Endothelial cell of umbilical vein (primary cell): ENCODE measurements around the gene B3GALT5. TPM values are rescaled to one million over a fixed set of nuclear protein-coding genes. Genes with fewer than 3 reads are reported as not detected.

Experiments used
- BruUV-seq: library from RNA; stranded (reverse); fragments of 400-500 nt; replicated peaks from 2 replicates; lab custom pipeline; 2021; lab: Mats Ljungman, UMichigan
- CTCF ChIA-PET: fragments of 300-600, 350-600 bp; sonication (Branson Sonifier 250); formaldehyde crosslinking; loops from one replicate; lab custom pipeline; 2021; ENCODE audit warnings: antibody characterized with exemption, inconsistent platforms; lab: Charles Lee
- POLR2A ChIA-PET: fragments of 300-600, 350-600 bp; sonication (Branson Sonifier 250); formaldehyde crosslinking; loops from one replicate; lab custom pipeline; 2021; ENCODE audit warnings: antibody characterized with exemption, inconsistent platforms; lab: Charles Lee
- DNase-seq: peaks from one replicate; pipeline ENCODE4 v3.0.0-alpha.2; 2011; ENCODE audit warnings: low read depth, low spot score
- FAIRE-seq: peaks from 2 replicates; lab custom pipeline; 2011; peaks lifted over from hg19 to GRCh38; lab: Jason Lieb, UNC
- H2AFZ ChIP-seq: 2 replicates; pipeline ENCODE4 v1.6.0; 2012; ENCODE audit warnings: low read depth, low read length, control low read depth, inconsistent platforms
- H3K27ac ChIP-seq: 2 replicates; pipeline ENCODE4 v1.5.1; 2011; ENCODE audit warnings: low read depth, mild to moderate bottlenecking, control low read depth, low read length, moderate library complexity; ENCODE audit not compliant: insufficient read depth
- H3K27me3 ChIP-seq, 2 experiments: 2 replicates each; pipeline versions ENCODE4 v1.6.0 to v1.6.1; 2011; ENCODE audit warnings: low read length in 2 of 2, mixed read lengths in 1 of 2; ENCODE audit not compliant: control insufficient read depth in 2 of 2, insufficient read depth in 2 of 2
- H3K36me3 ChIP-seq, 2 experiments: 2 replicates in 1 of 2; 3 replicates in 1 of 2; pipeline ENCODE4 v1.5.1; 2011; ENCODE audit warnings: low read length in 2 of 2, mild to moderate bottlenecking in 1 of 2, moderate library complexity in 1 of 2; ENCODE audit not compliant: control insufficient read depth in 2 of 2, insufficient read depth in 2 of 2; ENCODE audit errors: extremely low read depth in 1 of 2
- H3K4me1 ChIP-seq: 3 replicates; pipeline ENCODE4 v1.5.1; 2011; ENCODE audit warnings: mild to moderate bottlenecking, low read length; ENCODE audit not compliant: control insufficient read depth, insufficient read depth; ENCODE audit errors: extremely low read depth
- H3K4me2 ChIP-seq: 2 replicates; pipeline ENCODE4 v1.6.1; 2011; ENCODE audit warnings: low read length, control low read depth, mixed read lengths; ENCODE audit not compliant: insufficient read depth
- H3K4me3 ChIP-seq, 3 experiments: fragments of 200-600 bp in 1 of 3; sonication (generic), shearing (Covaris generic) in 1 of 3; replicated peaks in 1 of 3; 2 replicates each; pipeline ENCODE4 v1.5.1; 2011 to 2016; ENCODE audit warnings: control low read depth in 3 of 3, low read length in 3 of 3, mild to moderate bottlenecking in 2 of 3, inconsistent platforms in 1 of 3, low read depth in 1 of 3, moderate library complexity in 1 of 3; ENCODE audit not compliant: insufficient read depth in 1 of 3
- H3K79me2 ChIP-seq: 2 replicates; pipeline ENCODE4 v1.6.0; 2012; ENCODE audit warnings: low read length, inconsistent platforms; ENCODE audit not compliant: control insufficient read depth, insufficient read depth
- H3K9ac ChIP-seq: replicated peaks from 2 replicates; pipeline ENCODE3; 2011; ENCODE audit warnings: low read length, control low read depth; ENCODE audit not compliant: insufficient read depth; ENCODE audit errors: extremely low read depth
- H3K9me1 ChIP-seq: replicated peaks from 3 replicates; pipeline ENCODE4 v1.6.0; 2011; ENCODE audit warnings: mild to moderate bottlenecking, low read length; ENCODE audit not compliant: control insufficient read depth, insufficient read depth; ENCODE audit errors: extremely low read depth
- H3K9me3 ChIP-seq: replicated peaks from 2 replicates; pipeline ENCODE4 v1.5.1; 2012; ENCODE audit warnings: low read length, inconsistent platforms; ENCODE audit not compliant: control insufficient read depth, insufficient read depth
- H4K20me1 ChIP-seq: replicated peaks from 2 replicates; pipeline ENCODE3; 2011; ENCODE audit warnings: mild to moderate bottlenecking, low read length; ENCODE audit not compliant: control insufficient read depth, insufficient read depth; ENCODE audit errors: extremely low read depth
- CTCF ChIP-seq, 2 donors: IDR thresholded peaks; 1 replicate in 1 of 2; 2 replicates in 1 of 2; pipeline ENCODE4 v1.5.1; 2011; ENCODE audit warnings: low read length in 2 of 2, mild to moderate bottlenecking in 2 of 2, moderate library complexity in 2 of 2, control low read depth in 1 of 2, inconsistent platforms in 1 of 2, low read depth in 1 of 2; ENCODE audit not compliant: insufficient read depth in 1 of 2; ENCODE audit errors: extremely low read depth in 1 of 2
- EZH2 ChIP-seq: IDR thresholded peaks from 2 replicates; pipeline ENCODE4 v1.6.1; 2012; ENCODE audit warnings: borderline replicate concordance, low read depth, mild to moderate bottlenecking, moderate library complexity, low read length, inconsistent platforms; ENCODE audit not compliant: severe bottlenecking
- FOS ChIP-seq: IDR thresholded peaks from 2 replicates; pipeline ENCODE4 v1.6.1; 2011; ENCODE audit warnings: mild to moderate bottlenecking, low read length, moderate library complexity, borderline replicate concordance; ENCODE audit not compliant: insufficient read depth
- GATA2 ChIP-seq: IDR thresholded peaks from 2 replicates; pipeline ENCODE4 v1.7.0; 2011; ENCODE audit warnings: low read depth, mild to moderate bottlenecking, moderate library complexity, mixed read lengths, low read length; ENCODE audit not compliant: insufficient read length, insufficient read depth
- JUN ChIP-seq: IDR thresholded peaks from 2 replicates; pipeline ENCODE4 v1.6.1; 2011; ENCODE audit warnings: borderline replicate concordance, low read depth; ENCODE audit not compliant: insufficient read length, insufficient read depth
- MAX ChIP-seq: IDR thresholded peaks from 2 replicates; pipeline ENCODE4 v1.6.1; 2011; ENCODE audit not compliant: insufficient read depth, insufficient read length
- MYC ChIP-seq: IDR thresholded peaks from one replicate; pipeline ENCODE4 v1.6.1; 2011; ENCODE audit warnings: mild to moderate bottlenecking, low read depth, low read length
- POLR2A ChIP-seq: IDR thresholded peaks from 2 replicates; pipeline ENCODE4 v1.6.1; 2012; ENCODE audit warnings: low read depth, mild to moderate bottlenecking, control low read depth, low read length
- POLR2AphosphoS5 ChIP-seq: IDR thresholded peaks from 2 replicates; pipeline ENCODE4 v1.6.1; 2012; ENCODE audit warnings: low read depth, mild to moderate bottlenecking, control low read depth, low read length, moderate library complexity; ENCODE audit not compliant: insufficient read depth
- dilution Hi-C: fragments of 300-500 bp; cut with MboI; formaldehyde crosslinking; loops from one replicate; pipeline ENCODE4 v1.15.0; 2019; ENCODE audit warnings: low sequenced_read_pairs; ENCODE audit not compliant: extremely low pct_ligation_motif_present
- intact Hi-C: fragments of 100-400 bp; cut with micrococcal nuclease; formaldehyde crosslinking; loops from one replicate; pipeline ENCODE4 v1.10.0; 2022
- polyA plus RNA-seq, 4 experiments: library from polyadenylated mRNA; depleted of rRNA in 3 of 4; stranded (reverse) in 3 of 4; unstranded in 1 of 4; fragments of >200 nt; gene quantifications; 2 replicates each; pipeline versions ENCODE4 v1.2.1 to v1.2.3, GENCODE V29; 2011 to 2012; ENCODE audit warnings: missing spikeins in 1 of 4
- total RNA-seq: library from RNA; stranded (reverse); gene quantifications from 2 replicates; pipeline ENCODE4 v1.2.3, GENCODE V29; 2021

Gene B3GALT5
- total and polyA plus RNA-seq, 2 donors (not counting 3 experiments of a cell fraction or from before 2014, with no cell fraction given), result 0.04 TPM; not detected in 1

GRCh38 chr21:39670701-39671100 is 58.0 kb downstream of the B3GALT5 start:
- ChIA-PET POLR2A (no interaction called here), CTCF (no interaction called here)
- DNase-seq, result no peak
- H3K4me2 ChIP-seq, result no peak overlapping the region
- H3K27ac ChIP-seq, result no peak overlapping the region
- no peak overlapping the region for H3K9ac ChIP-seq
- H4K20me1 ChIP-seq, result no peaks in the 10 kb centered on the region
- no peaks in the 10 kb centered on the region for H3K4me1 ChIP-seq
- dilution Hi-C loops, result no loop called here
- no peaks in the 10 kb centered on the region for H3K9me1 ChIP-seq
- no peak overlapping the region for H2AFZ ChIP-seq
- TF ChIP-seq EZH2, result no peak
- no peak for TF ChIP-seq POLR2AphosphoS5
- no peak for TF ChIP-seq FOS
- no peak for TF ChIP-seq JUN
- TF ChIP-seq MAX, result no peak
- no peak for TF ChIP-seq MYC
- no peak for TF ChIP-seq POLR2A
- TF ChIP-seq CTCF (IDR thresholded peaks at IDR 0.05; ENCODE audit: extremely low read depth in 1 of 2, insufficient read depth in 1 of 2, low read depth in 1 of 2, low read length in 2 of 2), result no peak
- TF ChIP-seq GATA2, result no peak
- no peaks in the 10 kb centered on the region for H3K27me3 ChIP-seq
- no peak overlapping the region for H3K4me3 ChIP-seq
- H3K79me2 ChIP-seq, result no peaks in the 10 kb centered on the region
- no peak for FAIRE-seq
- no TSS peak for BruUV-seq
- no peaks in the 10 kb centered on the region for H3K36me3 ChIP-seq
- intact Hi-C loops, result no loop called here
- H3K9me3 ChIP-seq, result no peaks in the 10 kb centered on the region
